Peyer's patch (tissue), 4 donors: ENCODE results near the gene KCTD4. TPM values are rescaled to one million over a fixed set of nuclear protein-coding genes. Genes with fewer than 3 reads are reported as not detected.
A peak's percentile ranks its signal among the peaks of the same experiment; 100 is the strongest.

Experiments
- DNase-seq, 3 donors: peaks; one replicate each; pipeline ENCODE4 v3.0.0-alpha.2; 2017 to 2019
- H3K27ac ChIP-seq, 4 donors: fragments of 200-600 bp; sonication (generic); one replicate each; pipeline ENCODE4 v1.5.1; 2016 to 2019
- H3K27me3 ChIP-seq, 2 donors: fragments of 200-600 bp; sonication (generic); one replicate each; pipeline ENCODE4 v1.5.1; 2019
- H3K36me3 ChIP-seq, 3 donors: fragments of 200-600 bp; sonication (generic); one replicate each; pipeline ENCODE4 v1.5.1; 2016 to 2019
- H3K4me1 ChIP-seq, 4 donors: fragments of 200-600 bp; sonication (generic); one replicate each; pipeline ENCODE4 v1.5.1; 2016 to 2019
- H3K4me3 ChIP-seq, 4 donors: fragments of 200-600 bp; sonication (generic); 1 replicate in 3 of 4; 2 replicates in 1 of 4; pipeline ENCODE4 v1.5.1; 2016 to 2019; ENCODE audit warnings: mild to moderate bottlenecking in 1 of 4
- H3K9me3 ChIP-seq, 4 donors: fragments of 200-600 bp; sonication (generic); one replicate each; pipeline ENCODE4 v1.5.1; 2016 to 2019; ENCODE audit warnings: mild to moderate bottlenecking in 1 of 4
- CTCF ChIP-seq, 6 experiments: fragments of 450-650 bp in 4 of 6; fragments of 200-600 bp in 2 of 6; sonication (generic) in 1 of 6; IDR thresholded peaks; one replicate each; pipeline ENCODE4 v1.5.1; 2017 to 2019; ENCODE audit warnings: antibody characterized with exemption in 6 of 6, mild to moderate bottlenecking in 3 of 6, moderate library complexity in 1 of 6
- POLR2A ChIP-seq, 2 donors: fragments of 450-650 bp; IDR thresholded peaks; one replicate each; pipeline ENCODE4 v1.5.1; 2017; ENCODE audit warnings: antibody characterized with exemption in 2 of 2, mild to moderate bottlenecking in 2 of 2, moderate library complexity in 2 of 2
- total RNA-seq, 4 donors: library from RNA; depleted of rRNA; stranded (reverse); fragments of >200 nt; gene quantifications; one replicate each; pipeline ENCODE4 v1.1.0, GENCODE V29; 2016

Gene KCTD4
- total RNA-seq, 4 donors from 2014 or later, result 0.35 TPM; not detected in 3

GRCh38 chr13:45174478-45174877 lies 26.4 kb downstream of the KCTD4 start:
- H3K9me3 ChIP-seq, result no peaks in the 10 kb centered on the region
- no peak overlapping the region for H3K4me3 ChIP-seq
- no peaks in the 10 kb centered on the region for H3K27me3 ChIP-seq
- H3K36me3 ChIP-seq, result no peaks in the 10 kb centered on the region
- no peak for DNase-seq
- no peak overlapping the region for H3K27ac ChIP-seq
- TF ChIP-seq CTCF (IDR thresholded peaks at IDR 0.05), result no peak
- TF ChIP-seq POLR2A (IDR thresholded peaks at IDR 0.05), result no peak
- H3K4me1 ChIP-seq, result peaks cover 0 to 10% (median 0%) of the 10 kb centered on the region in 4 donors

- Histone ChIP-seq H3K4me1 (peaks cover 0 to 3% (median 0%) of the 10 kb centered on the region in 4 donors), H3K27me3 (no peaks in the 10 kb centered on the region), H3K36me3 (no peaks in the 10 kb centered on the region), H3K4me3 (no peak overlapping the region), H3K27ac (peak overlapping the region in 1 of 4 donors; percentile 79), H3K9me3 (no peaks in the 10 kb centered on the region)
- TF ChIP-seq CTCF (IDR thresholded peaks at IDR 0.05), result no peak
- TF ChIP-seq POLR2A (IDR thresholded peaks at IDR 0.05), result no peak
- DNase-seq, result no peak
These were observed 32.3 kb downstream of the KCTD4 start for GRCh38 chr13:45168555-45168930.

GRCh38 chr13:45167611-45168554 lies 33.0 kb downstream of the KCTD4 start:
- H3K9me3 ChIP-seq, result no peaks in the 10 kb centered on the region
- peak overlapping the region in 1 of 4 donors; percentile 79 for H3K27ac ChIP-seq
- H3K4me3 ChIP-seq, result no peak overlapping the region
- H3K4me1 ChIP-seq, result peaks cover 0 to 3% (median 0%) of the 10 kb centered on the region in 4 donors
- H3K36me3 ChIP-seq, result no peaks in the 10 kb centered on the region
- H3K27me3 ChIP-seq, result no peaks in the 10 kb centered on the region
- TF ChIP-seq CTCF (IDR thresholded peaks at IDR 0.05) (no peak), POLR2A (IDR thresholded peaks at IDR 0.05) (no peak)
- DNase-seq, result peak in 1 of 3 donors; percentile 58

- H3K27me3 ChIP-seq, result no peaks in the 10 kb centered on the region
- no peak overlapping the region for H3K27ac ChIP-seq
- H3K9me3 ChIP-seq, result no peaks in the 10 kb centered on the region
- H3K4me1 ChIP-seq, result peaks cover 0 to 5% (median 1%) of the 10 kb centered on the region in 4 donors
- H3K36me3 ChIP-seq, result no peaks in the 10 kb centered on the region
- H3K4me3 ChIP-seq, result no peak overlapping the region
- no peak for DNase-seq
- no peak for TF ChIP-seq POLR2A (IDR thresholded peaks at IDR 0.05)
- TF ChIP-seq CTCF (IDR thresholded peaks at IDR 0.05), result no peak
These were observed 34.0 kb downstream of the KCTD4 start for GRCh38 chr13:45166858-45167257.

GRCh38 chr13:45162821-45163220 lies 38.0 kb downstream of the KCTD4 start:
- Histone ChIP-seq H3K27me3 (no peaks in the 10 kb centered on the region), H3K4me1 (peaks cover 0 to 5% (median 0%) of the 10 kb centered on the region in 4 donors), H3K9me3 (no peaks in the 10 kb centered on the region), H3K4me3 (no peak overlapping the region), H3K36me3 (peaks cover 0 to 4% (median 0%) of the 10 kb centered on the region in 3 donors), H3K27ac (no peak overlapping the region)
- TF ChIP-seq CTCF (IDR thresholded peaks at IDR 0.05) (no peak), POLR2A (IDR thresholded peaks at IDR 0.05) (no peak)
- DNase-seq, result no peak
